SK-N-SH (cell line): ENCODE data around the gene ALDH3A2.

Source experiments
- EP300 ChIP-seq, 2 experiments: IDR thresholded peaks; 2 replicates each; pipeline versions ENCODE4 v1.4.0 to v1.6.1; 2012; ENCODE audit warnings: borderline replicate concordance in 1 of 2, low read depth in 1 of 2, low read length in 1 of 2
- NFIC ChIP-seq: IDR thresholded peaks from 2 replicates; pipeline ENCODE4 v1.4.0; 2012; ENCODE audit warnings: borderline replicate concordance
- POLR2AphosphoS5 ChIP-seq: IDR thresholded peaks from 2 replicates; pipeline ENCODE4 v1.6.1; 2012; ENCODE audit warnings: low read depth, low read length
- RAD21 ChIP-seq: IDR thresholded peaks from 2 replicates; pipeline ENCODE4 v1.6.1; 2012; ENCODE audit warnings: mild to moderate bottlenecking, low read length
- TAF1 ChIP-seq: IDR thresholded peaks from 2 replicates; pipeline ENCODE4 v1.6.1; 2012; ENCODE audit warnings: low read depth, mild to moderate bottlenecking, low read length, moderate library complexity, borderline replicate concordance
- TF ChIP-seq, protein P1 (sequence below): IDR thresholded peaks from 2 replicates; pipeline ENCODE4 v1.4.0; 2012; ENCODE audit warnings: low read depth, borderline replicate concordance
- TF ChIP-seq, protein P2 (sequence below): fragments of 200-600 bp; sonication (generic); IDR thresholded peaks from 2 replicates; pipeline ENCODE4 v1.6.1; 2017; ENCODE audit warnings: antibody characterized with exemption, mild to moderate bottlenecking, moderate library complexity

- TF ChIP-seq POLR2AphosphoS5 (no peak), EP300 (IDR thresholded peaks at IDR 0.05; ENCODE audit: borderline replicate concordance in 1 of 2, low read depth in 1 of 2, low read length in 1 of 2) (no peak), RAD21 (no peak), TAF1 (no peak), NFIC (no peak)
- TF ChIP-seq, protein P1, sequence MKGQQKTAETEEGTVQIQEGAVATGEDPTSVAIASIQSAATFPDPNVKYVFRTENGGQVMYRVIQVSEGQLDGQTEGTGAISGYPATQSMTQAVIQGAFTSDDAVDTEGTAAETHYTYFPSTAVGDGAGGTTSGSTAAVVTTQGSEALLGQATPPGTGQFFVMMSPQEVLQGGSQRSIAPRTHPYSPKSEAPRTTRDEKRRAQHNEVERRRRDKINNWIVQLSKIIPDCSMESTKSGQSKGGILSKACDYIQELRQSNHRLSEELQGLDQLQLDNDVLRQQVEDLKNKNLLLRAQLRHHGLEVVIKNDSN = no peak
- TF ChIP-seq, protein P2, sequence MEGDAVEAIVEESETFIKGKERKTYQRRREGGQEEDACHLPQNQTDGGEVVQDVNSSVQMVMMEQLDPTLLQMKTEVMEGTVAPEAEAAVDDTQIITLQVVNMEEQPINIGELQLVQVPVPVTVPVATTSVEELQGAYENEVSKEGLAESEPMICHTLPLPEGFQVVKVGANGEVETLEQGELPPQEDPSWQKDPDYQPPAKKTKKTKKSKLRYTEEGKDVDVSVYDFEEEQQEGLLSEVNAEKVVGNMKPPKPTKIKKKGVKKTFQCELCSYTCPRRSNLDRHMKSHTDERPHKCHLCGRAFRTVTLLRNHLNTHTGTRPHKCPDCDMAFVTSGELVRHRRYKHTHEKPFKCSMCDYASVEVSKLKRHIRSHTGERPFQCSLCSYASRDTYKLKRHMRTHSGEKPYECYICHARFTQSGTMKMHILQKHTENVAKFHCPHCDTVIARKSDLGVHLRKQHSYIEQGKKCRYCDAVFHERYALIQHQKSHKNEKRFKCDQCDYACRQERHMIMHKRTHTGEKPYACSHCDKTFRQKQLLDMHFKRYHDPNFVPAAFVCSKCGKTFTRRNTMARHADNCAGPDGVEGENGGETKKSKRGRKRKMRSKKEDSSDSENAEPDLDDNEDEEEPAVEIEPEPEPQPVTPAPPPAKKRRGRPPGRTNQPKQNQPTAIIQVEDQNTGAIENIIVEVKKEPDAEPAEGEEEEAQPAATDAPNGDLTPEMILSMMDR = no peak
Measured at GRCh38 chr17:19678581-19679453, 30.3 kb downstream of the ALDH3A2 start.
